ENCODE data around the gene CKMT2.

DNA sequence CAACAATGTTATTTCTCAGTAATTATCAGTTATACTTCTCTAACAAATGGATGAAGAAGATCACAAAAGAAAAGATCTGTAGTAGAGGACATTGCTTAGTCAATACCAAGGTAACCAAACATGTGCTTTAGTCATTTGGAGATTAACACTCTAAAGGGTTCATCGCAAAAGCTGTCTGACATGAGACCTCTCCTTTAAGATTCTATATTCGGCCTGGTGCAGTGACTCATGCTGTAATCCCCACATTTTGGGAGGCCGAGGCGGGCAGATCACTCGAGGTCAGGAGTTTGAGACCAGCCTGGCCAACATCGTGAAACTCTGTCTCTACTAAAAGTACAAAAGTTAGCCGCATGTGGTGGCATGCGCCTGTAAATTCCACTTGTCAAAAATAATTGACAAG is 18.3 kb upstream of the CKMT2 start:
- no peak for TF ChIP-seq POLR2A (IDR thresholded peaks at IDR 0.05; ENCODE audit: low read depth, low read length)
- TF ChIP-seq CTCF (conservative IDR thresholded peaks at IDR 0.05; ENCODE audit: low read depth, low read length), result no peak
- TF ChIP-seq CEBPB (IDR thresholded peaks at IDR 0.05; ENCODE audit: low read depth, low read length), result no peak
- no peak for TF ChIP-seq SMC3 (IDR thresholded peaks at IDR 0.05; ENCODE audit: low read depth, low read length)
- no peak for TF ChIP-seq NFE2L2 (IDR thresholded peaks at IDR 0.05; ENCODE audit: low read depth, low read length)
- no peak for TF ChIP-seq FOS (IDR thresholded peaks at IDR 0.05; ENCODE audit: low read depth, low read length)

All from IMR-90 (cell line).